ENCODE measurements around the gene FOXA3. TPM values are rescaled to one million over a fixed set of nuclear protein-coding genes. Genes with fewer than 3 reads are reported as not detected.

The FOXA3 gene
- total RNA-seq, 1 experiment from 2014 or later: 5.8 TPM

DNA sequence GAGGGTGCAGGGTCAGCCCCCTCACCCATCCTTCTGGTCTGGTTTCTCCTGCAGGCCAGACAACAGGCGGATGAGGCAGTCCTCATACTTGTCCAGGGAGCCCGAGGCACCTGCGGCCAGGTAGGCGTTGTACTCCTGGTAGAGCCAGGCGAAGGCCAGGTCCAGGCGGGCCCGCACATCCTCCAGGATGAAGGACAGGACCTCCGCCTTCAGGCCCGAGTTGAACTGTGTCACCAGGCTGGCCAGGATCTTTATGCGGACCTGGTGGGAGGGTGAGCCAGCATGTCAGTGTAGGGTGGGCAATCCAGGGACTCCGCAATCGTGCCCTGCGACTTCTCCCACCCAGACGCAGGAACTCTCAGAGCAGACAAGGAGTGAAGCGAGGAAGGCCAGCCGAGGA lies 35.2 kb upstream of the FOXA3 start:
- H3K79me2 ChIP-seq (ENCODE audit: insufficient read depth, low read length): no peaks in the 10 kb centered on the region
- H3K27me3 ChIP-seq (ENCODE audit: insufficient read depth, low read length): no peaks in the 10 kb centered on the region
- CTCF ChIA-PET: interaction anchor here (3.3 kb wide), 1 partner anchor 11 kb away, joined by 17 read pairs; no protein-coding TSS in a partner anchor
- TF ChIP-seq ZNF274 (IDR thresholded peaks at IDR 0.05; ENCODE audit: low read depth, low read length) (no peak), TCF7L2 (IDR thresholded peaks at IDR 0.05; ENCODE audit: borderline replicate concordance, extremely low read depth, insufficient read depth, insufficient read length) (no peak), POLR2AphosphoS5 (IDR thresholded peaks at IDR 0.05; ENCODE audit: low read depth, low read length) (no peak), RAD21 (IDR thresholded peaks at IDR 0.05; ENCODE audit: low read depth) (no peak), EZH2phosphoT487 (IDR thresholded peaks at IDR 0.05; ENCODE audit: borderline replicate concordance) (no peak)
- TF ChIP-seq, protein P1, sequence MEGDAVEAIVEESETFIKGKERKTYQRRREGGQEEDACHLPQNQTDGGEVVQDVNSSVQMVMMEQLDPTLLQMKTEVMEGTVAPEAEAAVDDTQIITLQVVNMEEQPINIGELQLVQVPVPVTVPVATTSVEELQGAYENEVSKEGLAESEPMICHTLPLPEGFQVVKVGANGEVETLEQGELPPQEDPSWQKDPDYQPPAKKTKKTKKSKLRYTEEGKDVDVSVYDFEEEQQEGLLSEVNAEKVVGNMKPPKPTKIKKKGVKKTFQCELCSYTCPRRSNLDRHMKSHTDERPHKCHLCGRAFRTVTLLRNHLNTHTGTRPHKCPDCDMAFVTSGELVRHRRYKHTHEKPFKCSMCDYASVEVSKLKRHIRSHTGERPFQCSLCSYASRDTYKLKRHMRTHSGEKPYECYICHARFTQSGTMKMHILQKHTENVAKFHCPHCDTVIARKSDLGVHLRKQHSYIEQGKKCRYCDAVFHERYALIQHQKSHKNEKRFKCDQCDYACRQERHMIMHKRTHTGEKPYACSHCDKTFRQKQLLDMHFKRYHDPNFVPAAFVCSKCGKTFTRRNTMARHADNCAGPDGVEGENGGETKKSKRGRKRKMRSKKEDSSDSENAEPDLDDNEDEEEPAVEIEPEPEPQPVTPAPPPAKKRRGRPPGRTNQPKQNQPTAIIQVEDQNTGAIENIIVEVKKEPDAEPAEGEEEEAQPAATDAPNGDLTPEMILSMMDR (IDR thresholded peaks at IDR 0.05 in 2 of 3, conservative IDR thresholded peaks at IDR 0.05 in 1 of 3; ENCODE audit: borderline replicate concordance in 1 of 3, insufficient read depth in 1 of 3, low read depth in 2 of 3, low read length in 2 of 3): no peak
- TF ChIP-seq, protein P2, sequence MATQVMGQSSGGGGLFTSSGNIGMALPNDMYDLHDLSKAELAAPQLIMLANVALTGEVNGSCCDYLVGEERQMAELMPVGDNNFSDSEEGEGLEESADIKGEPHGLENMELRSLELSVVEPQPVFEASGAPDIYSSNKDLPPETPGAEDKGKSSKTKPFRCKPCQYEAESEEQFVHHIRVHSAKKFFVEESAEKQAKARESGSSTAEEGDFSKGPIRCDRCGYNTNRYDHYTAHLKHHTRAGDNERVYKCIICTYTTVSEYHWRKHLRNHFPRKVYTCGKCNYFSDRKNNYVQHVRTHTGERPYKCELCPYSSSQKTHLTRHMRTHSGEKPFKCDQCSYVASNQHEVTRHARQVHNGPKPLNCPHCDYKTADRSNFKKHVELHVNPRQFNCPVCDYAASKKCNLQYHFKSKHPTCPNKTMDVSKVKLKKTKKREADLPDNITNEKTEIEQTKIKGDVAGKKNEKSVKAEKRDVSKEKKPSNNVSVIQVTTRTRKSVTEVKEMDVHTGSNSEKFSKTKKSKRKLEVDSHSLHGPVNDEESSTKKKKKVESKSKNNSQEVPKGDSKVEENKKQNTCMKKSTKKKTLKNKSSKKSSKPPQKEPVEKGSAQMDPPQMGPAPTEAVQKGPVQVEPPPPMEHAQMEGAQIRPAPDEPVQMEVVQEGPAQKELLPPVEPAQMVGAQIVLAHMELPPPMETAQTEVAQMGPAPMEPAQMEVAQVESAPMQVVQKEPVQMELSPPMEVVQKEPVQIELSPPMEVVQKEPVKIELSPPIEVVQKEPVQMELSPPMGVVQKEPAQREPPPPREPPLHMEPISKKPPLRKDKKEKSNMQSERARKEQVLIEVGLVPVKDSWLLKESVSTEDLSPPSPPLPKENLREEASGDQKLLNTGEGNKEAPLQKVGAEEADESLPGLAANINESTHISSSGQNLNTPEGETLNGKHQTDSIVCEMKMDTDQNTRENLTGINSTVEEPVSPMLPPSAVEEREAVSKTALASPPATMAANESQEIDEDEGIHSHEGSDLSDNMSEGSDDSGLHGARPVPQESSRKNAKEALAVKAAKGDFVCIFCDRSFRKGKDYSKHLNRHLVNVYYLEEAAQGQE (IDR thresholded peaks at IDR 0.05; ENCODE audit: low read depth): no peak
- TF ChIP-seq, protein P3, sequence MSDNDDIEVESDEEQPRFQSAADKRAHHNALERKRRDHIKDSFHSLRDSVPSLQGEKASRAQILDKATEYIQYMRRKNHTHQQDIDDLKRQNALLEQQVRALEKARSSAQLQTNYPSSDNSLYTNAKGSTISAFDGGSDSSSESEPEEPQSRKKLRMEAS (IDR thresholded peaks at IDR 0.05): no peak
- H3K9me3 ChIP-seq (ENCODE audit: control insufficient read depth in 1 of 2, insufficient read depth in 1 of 2, low read depth in 1 of 2, low read length in 2 of 2): no peaks in the 10 kb centered on the region
- H3K9me2 ChIP-seq (ENCODE audit: insufficient read depth): no peaks in the 10 kb centered on the region
- no peak overlapping the region for H3K9ac ChIP-seq (ENCODE audit: low read length)
- H3K27ac ChIP-seq (ENCODE audit: low read depth, low read length): no peak overlapping the region
- RAD21 ChIA-PET (ENCODE audit: low non-redundant PET in 1 of 2, low total read pairs in 2 of 2, uncharacterized antibody in 2 of 2, unreplicated experiment in 2 of 2): no interaction called here
- ATAC-seq (no peak), DNase-seq (ENCODE audit: low read depth, low spot score) (no peak)
- no peaks in the 10 kb centered on the region for H3K4me1 ChIP-seq (ENCODE audit: control insufficient read depth in 1 of 2, insufficient read depth in 2 of 2, low read length in 2 of 2)
- H4K20me1 ChIP-seq (ENCODE audit: insufficient read depth): no peaks in the 10 kb centered on the region
- POLR2A ChIA-PET: no interaction called here
- intact Hi-C loops (cut with micrococcal nuclease): no loop called here
- H3K36me3 ChIP-seq (ENCODE audit: control insufficient read depth in 1 of 2, insufficient read depth in 2 of 2, low read length in 2 of 2): peaks cover 43 to 60% of the 10 kb centered on the region in 2 experiments
- BruUV-seq (replicated peaks): no TSS peak
- H3K4me2 ChIP-seq (ENCODE audit: low read length): no peak overlapping the region
- H3K4me3 ChIP-seq (replicated peaks in 1 of 2; ENCODE audit: low read depth in 1 of 2, low read length in 2 of 2): no peak overlapping the region
- no peak overlapping the region for H2AFZ ChIP-seq (ENCODE audit: low read depth, low read length, poor library complexity, severe bottlenecking)
